Trophoblast cell (in vitro differentiated cells and primary cell): Measurements from ENCODE around the gene CAPN10.

Experiments
- DNase-seq, 2 donors: peaks; one replicate each; pipeline ENCODE4 v3.0.0-alpha.2; 2016
- H2AFZ ChIP-seq: 2 replicates; pipeline ENCODE4 v1.6.1; 2013; ENCODE audit warnings: low read length, moderate library complexity, mild to moderate bottlenecking; ENCODE audit not compliant: insufficient read depth, poor library complexity
- H2AK5ac ChIP-seq: 2 replicates; pipeline ENCODE4 v1.6.1; 2013; ENCODE audit warnings: mild to moderate bottlenecking, low read length
- H2BK120ac ChIP-seq: 2 replicates; pipeline ENCODE4 v1.6.1; 2013; ENCODE audit warnings: low read length, mild to moderate bottlenecking, moderate library complexity; ENCODE audit not compliant: insufficient read depth, poor library complexity
- H2BK12ac ChIP-seq: 2 replicates; pipeline ENCODE4 v1.6.1; 2013; ENCODE audit warnings: mild to moderate bottlenecking, low read length, moderate library complexity
- H2BK5ac ChIP-seq: 2 replicates; pipeline ENCODE4 v1.6.1; 2013; ENCODE audit warnings: low read length, low read depth, moderate library complexity, mild to moderate bottlenecking; ENCODE audit not compliant: poor library complexity
- H3K14ac ChIP-seq: 2 replicates; pipeline ENCODE4 v1.6.1; 2013; ENCODE audit warnings: mild to moderate bottlenecking, low read length
- H3K18ac ChIP-seq: 2 replicates; pipeline ENCODE4 v1.6.1; 2013; ENCODE audit warnings: mild to moderate bottlenecking, low read length
- H3K23ac ChIP-seq: 2 replicates; pipeline ENCODE4 v1.6.1; 2013; ENCODE audit warnings: low read length
- H3K27ac ChIP-seq: 2 replicates; pipeline ENCODE4 v1.5.1; 2013; ENCODE audit warnings: low read depth, mild to moderate bottlenecking, inconsistent platforms, low read length, moderate library complexity
- H3K27me3 ChIP-seq: 2 replicates; pipeline ENCODE4 v1.6.1; 2013; ENCODE audit warnings: inconsistent platforms, mild to moderate bottlenecking, low read length, moderate library complexity; ENCODE audit not compliant: insufficient read depth
- H3K36me3 ChIP-seq, 2 experiments: 1 replicate in 1 of 2; 2 replicates in 1 of 2; pipeline ENCODE4 v1.6.1; 2013; ENCODE audit warnings: low read length in 2 of 2, mild to moderate bottlenecking in 2 of 2, moderate library complexity in 1 of 2; ENCODE audit not compliant: insufficient read depth in 2 of 2, control insufficient read depth in 1 of 2
- H3K4ac ChIP-seq: 2 replicates; pipeline ENCODE4 v1.6.1; 2013; ENCODE audit warnings: low read depth, mild to moderate bottlenecking, low read length, moderate library complexity
- H3K4me1 ChIP-seq, 2 experiments: 1 replicate in 1 of 2; 2 replicates in 1 of 2; pipeline ENCODE4 v1.6.1; 2013; ENCODE audit warnings: low read length in 2 of 2, mild to moderate bottlenecking in 2 of 2, moderate library complexity in 1 of 2; ENCODE audit not compliant: insufficient read depth in 2 of 2, control insufficient read depth in 1 of 2
- H3K4me2 ChIP-seq: 2 replicates; pipeline ENCODE4 v1.6.1; 2013; ENCODE audit warnings: inconsistent platforms, mild to moderate bottlenecking, low read length, moderate library complexity
- H3K4me3 ChIP-seq: 2 replicates; pipeline ENCODE4 v1.5.1; 2013; ENCODE audit warnings: mild to moderate bottlenecking, low read depth, low read length, inconsistent platforms
- H3K79me1 ChIP-seq: one replicate; pipeline ENCODE4 v1.6.1; 2013; ENCODE audit warnings: low read length
- H3K79me2 ChIP-seq: 2 replicates; pipeline ENCODE4 v1.6.1; 2013; ENCODE audit warnings: low read length, mild to moderate bottlenecking; ENCODE audit not compliant: control insufficient read depth, insufficient read depth, poor library complexity
- H3K9ac ChIP-seq: 2 replicates; pipeline ENCODE4 v1.6.1; 2013; ENCODE audit warnings: mild to moderate bottlenecking, low read length
- H3K9me3 ChIP-seq: 2 replicates; pipeline ENCODE4 v1.6.1; 2013; ENCODE audit warnings: low read depth, mild to moderate bottlenecking, control low read depth, inconsistent platforms, low read length; ENCODE audit not compliant: insufficient read depth
- H4K12ac ChIP-seq: 2 replicates; pipeline ENCODE4 v1.6.1; 2013; ENCODE audit warnings: low read depth, mild to moderate bottlenecking, low read length, moderate library complexity
- H4K8ac ChIP-seq: 2 replicates; pipeline ENCODE4 v1.6.1; 2013; ENCODE audit warnings: low read depth, mild to moderate bottlenecking, low read length, moderate library complexity
- H4K91ac ChIP-seq: one replicate; pipeline ENCODE4 v1.6.1; 2013; ENCODE audit warnings: low read depth, mild to moderate bottlenecking, low read length, moderate library complexity
- WGBS: extraction: QIAGEN DNeasy Blood & Tissue Kit; methylation state at CpG from one replicate; pipeline ENCODE4 v1.1.7; 2013; ENCODE audit warnings: missing lambda C conversion rate; ENCODE audit not compliant: insufficient read length, insufficient coverage; ENCODE audit errors: extremely low coverage; 5-methylcytosine and 5-hydroxymethylcytosine counted together

The CAPN10 gene

DNA sequence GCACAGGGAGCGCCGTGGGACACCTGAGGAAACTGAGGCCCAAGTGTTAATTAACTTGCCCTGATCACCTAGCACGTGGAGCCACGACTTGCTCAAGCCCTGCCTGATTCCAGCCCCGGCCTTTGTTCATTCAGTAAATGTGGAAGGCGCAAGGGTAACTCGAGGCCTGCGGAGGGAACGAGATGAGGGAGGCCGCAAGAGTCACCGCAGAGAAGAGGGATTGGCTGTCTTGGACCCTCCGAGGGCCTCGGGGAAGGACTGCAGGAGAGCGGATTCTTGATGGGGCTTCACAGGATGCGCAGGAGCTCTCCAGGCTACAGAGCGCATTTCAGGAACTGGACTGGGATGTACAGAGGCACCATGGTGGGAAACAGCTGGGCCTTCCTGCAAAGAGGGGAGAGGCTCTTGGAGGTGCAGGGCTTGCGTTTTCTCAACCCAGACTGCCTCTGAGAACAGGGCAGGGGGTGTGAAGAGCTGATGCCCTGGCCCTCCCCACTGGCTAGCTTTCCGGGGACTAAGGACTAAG lies 28.2 kb upstream of the CAPN10 start:
- Histone ChIP-seq H3K18ac (no peak overlapping the region), H3K14ac (no peak overlapping the region), H2AFZ (no peak overlapping the region), H3K79me1 (peaks cover 9% of the 10 kb centered on the region), H4K12ac (no peak overlapping the region), H2AK5ac (no peak overlapping the region), H3K4me1 (peaks cover 0 to 11% of the 10 kb centered on the region in 2 experiments), H3K23ac (no peak overlapping the region), H2BK5ac (no peak overlapping the region), H4K8ac (no peak overlapping the region), H3K4me2 (peak overlapping the region; percentile 67), H3K27me3 (no peaks in the 10 kb centered on the region), H3K36me3 (peaks cover 3 to 5% of the 10 kb centered on the region in 2 experiments), H3K9me3 (no peaks in the 10 kb centered on the region), H3K9ac (no peak overlapping the region), H2BK12ac (no peak overlapping the region), H3K4me3 (no peak overlapping the region), H3K79me2 (peaks cover 5% of the 10 kb centered on the region), H3K27ac (no peak overlapping the region), H2BK120ac (no peak overlapping the region), H4K91ac (no peak overlapping the region), H3K4ac (no peak overlapping the region)
- no peak for DNase-seq
- no CpG with 5 or more reads among the region's 18 CpGs for WGBS

DNA sequence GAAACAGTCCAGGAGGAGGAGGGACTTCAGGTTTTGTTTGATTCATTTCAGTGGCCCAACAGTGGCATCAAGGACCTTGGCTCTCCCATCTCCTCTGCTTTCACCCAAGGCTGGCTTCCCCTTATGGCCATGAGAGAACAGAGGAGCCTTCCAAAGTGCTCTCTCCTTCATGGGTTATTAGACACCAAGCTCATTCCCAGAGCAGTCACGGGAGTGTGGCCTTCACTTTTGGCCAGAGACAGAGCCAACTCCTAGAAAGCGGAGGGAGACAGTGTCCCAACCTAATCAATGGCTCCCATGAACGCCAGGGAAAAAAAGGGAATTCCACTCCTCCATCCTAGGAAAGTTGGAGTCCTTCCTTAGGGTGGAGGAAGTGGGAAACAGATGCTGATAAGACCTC lies 27.2 kb upstream of the CAPN10 start:
- no peak overlapping the region for H2AFZ ChIP-seq
- no peak overlapping the region for H3K14ac ChIP-seq
- H2BK12ac ChIP-seq: no peak overlapping the region
- H3K36me3 ChIP-seq: no peaks in the 10 kb centered on the region
- H3K9me3 ChIP-seq: no peaks in the 10 kb centered on the region
- H3K23ac ChIP-seq: no peak overlapping the region
- H4K12ac ChIP-seq: no peak overlapping the region
- H3K27me3 ChIP-seq: no peaks in the 10 kb centered on the region
- no peak overlapping the region for H3K4me2 ChIP-seq
- no peak overlapping the region for H2BK120ac ChIP-seq
- peaks cover 0 to 11% of the 10 kb centered on the region in 2 experiments for H3K4me1 ChIP-seq
- H4K8ac ChIP-seq: no peak overlapping the region
- no peak overlapping the region for H3K4me3 ChIP-seq
- H3K4ac ChIP-seq: no peak overlapping the region
- WGBS: no CpG with 5 or more reads among the region's 3 CpGs
- H3K79me1 ChIP-seq: peaks cover 9% of the 10 kb centered on the region
- no peak overlapping the region for H3K18ac ChIP-seq
- no peak overlapping the region for H2BK5ac ChIP-seq
- no peak overlapping the region for H2AK5ac ChIP-seq
- no peak overlapping the region for H4K91ac ChIP-seq
- no peak overlapping the region for H3K27ac ChIP-seq
- no peak overlapping the region for H3K9ac ChIP-seq
- H3K79me2 ChIP-seq: peaks cover 5% of the 10 kb centered on the region
- no peak for DNase-seq

DNA sequence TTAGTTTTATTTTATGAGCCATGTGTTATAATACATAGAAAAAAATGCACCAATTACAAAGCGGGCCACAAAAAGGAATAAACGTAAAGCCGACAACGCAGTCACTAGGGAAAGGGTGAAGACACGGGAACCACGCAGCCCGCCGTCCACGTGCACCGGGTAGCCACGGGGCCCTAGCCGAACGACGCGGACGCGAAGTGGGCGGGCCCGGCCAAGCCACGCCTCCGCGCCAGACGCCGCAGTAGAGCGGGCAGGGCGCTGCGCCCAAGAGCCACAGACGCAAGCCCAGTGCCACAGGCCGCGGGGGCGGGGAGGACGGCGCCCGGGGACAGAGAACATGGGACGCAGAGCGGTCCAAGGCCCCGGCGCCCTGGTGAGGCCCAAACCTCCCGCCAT lies 26.5 kb upstream of the CAPN10 start, which contains the start of gene DUSP28:
Gene DUSP28, plus strand, starts transcription at position 274 of the 396 bp plus-strand sequence. CDS start 328 bp downstream, outside the sequence.
- Histone ChIP-seq H3K79me2 (peaks cover 5% of the 10 kb centered on the region), H3K4me1 (peaks cover 0 to 11% of the 10 kb centered on the region in 2 experiments), H3K36me3 (no peaks in the 10 kb centered on the region), H4K91ac (peak within 1 kb of the TSS; percentile 87), H3K9ac (peak within 1 kb of the TSS; percentile 84), H4K8ac (peak within 1 kb of the TSS; percentile 90), H3K23ac (no peak within 1 kb of the TSS), H3K4ac (peak within 1 kb of the TSS; percentile 72), H3K4me2 (peak within 1 kb of the TSS; percentile 84), H3K9me3 (no peaks in the 10 kb centered on the region), H3K18ac (peak within 1 kb of the TSS; percentile 76), H2BK120ac (peak within 1 kb of the TSS; percentile 76), H4K12ac (peak within 1 kb of the TSS; percentile 83), H2BK5ac (peak within 1 kb of the TSS; percentile 58), H3K79me1 (peaks cover 9% of the 10 kb centered on the region), H3K4me3 (peak within 1 kb of the TSS; percentile 91), H3K27me3 (no peaks in the 10 kb centered on the region), H2BK12ac (no peak within 1 kb of the TSS), H3K14ac (peak within 1 kb of the TSS; percentile 74), H3K27ac (peak within 1 kb of the TSS; percentile 83), H2AK5ac (no peak within 1 kb of the TSS), H2AFZ (peak within 1 kb of the TSS; percentile 61)
- DNase-seq: peak; percentile 91 to 92
- WGBS: no CpG with 5 or more reads among the region's 39 CpGs

DNA sequence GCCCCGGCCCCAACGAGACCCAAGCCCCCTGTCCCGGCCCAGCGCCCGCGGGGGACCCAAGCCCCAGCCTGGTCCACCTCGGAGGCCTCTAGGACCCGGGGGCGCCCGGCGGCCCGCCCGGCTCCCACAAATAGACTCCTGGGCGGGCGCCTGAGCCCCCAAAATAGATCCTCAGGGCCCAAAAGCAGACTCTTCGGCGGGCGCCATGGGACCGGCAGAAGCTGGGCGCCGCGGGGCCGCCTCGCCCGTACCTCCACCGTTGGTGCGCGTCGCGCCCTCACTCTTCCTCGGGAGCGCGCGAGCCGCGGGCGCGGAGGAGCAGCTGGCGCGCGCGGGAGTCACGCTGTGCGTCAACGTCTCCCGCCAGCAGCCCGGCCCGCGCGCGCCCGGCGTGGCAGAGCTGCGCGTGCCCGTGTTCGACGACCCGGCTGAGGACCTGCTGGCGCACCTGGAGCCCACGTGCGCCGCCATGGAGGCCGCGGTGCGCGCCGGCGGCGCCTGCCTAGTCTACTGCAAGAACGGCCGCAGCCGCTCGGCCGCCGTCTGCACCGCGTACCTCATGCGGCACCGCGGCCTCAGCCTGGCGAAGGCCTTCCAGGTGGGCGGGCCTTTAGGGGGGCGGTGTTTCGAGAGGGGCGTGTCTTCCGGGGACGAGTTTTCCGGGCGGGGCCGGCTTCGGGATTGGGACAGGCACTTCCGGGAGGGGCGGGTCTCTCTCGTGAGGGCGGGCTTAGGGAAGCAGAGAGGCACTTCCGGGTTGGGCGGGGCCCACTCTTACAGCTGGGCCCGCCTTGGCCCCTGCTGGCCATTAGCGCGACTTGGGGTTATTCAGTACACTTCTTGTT lies 25.8 kb upstream of the CAPN10 start:
- peak overlapping the region; percentile 91 for H3K4me3 ChIP-seq
- H2BK120ac ChIP-seq: peak overlapping the region; percentile 76
- H3K79me2 ChIP-seq: peaks cover 5% of the 10 kb centered on the region
- H2AK5ac ChIP-seq: no peak overlapping the region
- no peaks in the 10 kb centered on the region for H3K27me3 ChIP-seq
- H3K9ac ChIP-seq: peak overlapping the region; percentile 84
- H4K12ac ChIP-seq: peak overlapping the region; percentile 83
- peak overlapping the region; percentile 31 for H3K18ac ChIP-seq
- H2AFZ ChIP-seq: peak overlapping the region; percentile 53
- DNase-seq: peak; percentile 98
- H2BK5ac ChIP-seq: peak overlapping the region; percentile 37
- H3K9me3 ChIP-seq: no peaks in the 10 kb centered on the region
- no CpG with 5 or more reads among the region's 101 CpGs for WGBS
- peak overlapping the region; percentile 83 for H3K27ac ChIP-seq
- H3K4ac ChIP-seq: peak overlapping the region; percentile 72
- peak overlapping the region; percentile 84 for H3K4me2 ChIP-seq
- peak overlapping the region; percentile 32 for H3K14ac ChIP-seq
- no peak overlapping the region for H3K23ac ChIP-seq
- H3K36me3 ChIP-seq: no peaks in the 10 kb centered on the region
- peak overlapping the region; percentile 89 for H4K8ac ChIP-seq
- H2BK12ac ChIP-seq: no peak overlapping the region
- peaks cover 2 to 14% of the 10 kb centered on the region in 2 experiments for H3K4me1 ChIP-seq
- H3K79me1 ChIP-seq: peaks cover 9% of the 10 kb centered on the region
- H4K91ac ChIP-seq: peak overlapping the region; percentile 87
